ENCODE measurements around the gene TLE1.
"Not testable (repeated sequence)": the region's sequence is repeated elsewhere in the genome, so short reads cannot be mapped to it uniquely, and the experiment has no call there.

TLE1 gene

DNA sequence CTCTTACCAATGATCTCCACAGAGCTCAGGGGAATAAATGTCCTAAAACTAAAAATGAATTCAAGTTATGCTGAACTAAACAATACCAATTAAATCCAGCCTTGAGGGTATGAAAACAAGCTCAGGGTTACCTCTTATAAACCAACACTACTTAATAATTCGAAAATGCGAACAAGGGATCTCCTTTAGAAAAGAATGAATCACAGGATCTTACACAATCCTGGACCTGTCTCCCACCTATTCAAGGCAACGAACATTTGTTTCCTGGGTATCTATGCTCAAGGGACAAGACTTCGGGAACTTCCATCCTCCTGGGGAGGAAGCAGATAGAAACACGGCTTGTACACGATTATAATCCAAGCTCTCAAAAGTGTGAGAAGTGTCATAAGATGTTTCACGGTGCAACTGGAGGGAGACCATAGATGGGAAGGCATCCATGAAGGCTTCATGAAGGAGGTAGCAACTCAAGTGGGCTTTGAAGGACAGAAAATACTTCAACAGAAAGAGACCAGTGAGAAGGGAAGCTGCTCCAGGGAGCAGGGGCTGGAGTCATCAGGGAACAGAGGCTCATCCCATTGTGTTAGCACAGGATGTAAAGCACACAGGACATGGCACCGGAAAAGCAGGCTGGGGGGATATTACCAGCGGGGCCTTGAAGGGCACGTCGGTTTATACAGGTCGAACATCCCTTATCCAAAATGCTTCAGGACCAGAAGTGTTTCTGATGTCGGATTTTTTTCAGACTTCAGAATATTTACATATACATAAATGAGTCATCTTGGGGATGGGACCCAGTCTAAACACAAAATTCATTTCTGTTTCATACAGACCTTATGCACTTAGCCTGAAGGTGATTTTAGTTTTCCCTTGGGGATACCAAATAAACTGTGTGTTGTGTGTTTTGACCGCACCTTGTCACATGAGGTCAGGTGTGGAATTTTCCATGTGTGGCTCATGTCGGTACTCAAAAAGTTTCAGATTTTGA lies 87.4 kb downstream of the TLE1 start:
- no peak for DNase-seq (ENCODE audit: low read depth in 2 of 2)

DNA sequence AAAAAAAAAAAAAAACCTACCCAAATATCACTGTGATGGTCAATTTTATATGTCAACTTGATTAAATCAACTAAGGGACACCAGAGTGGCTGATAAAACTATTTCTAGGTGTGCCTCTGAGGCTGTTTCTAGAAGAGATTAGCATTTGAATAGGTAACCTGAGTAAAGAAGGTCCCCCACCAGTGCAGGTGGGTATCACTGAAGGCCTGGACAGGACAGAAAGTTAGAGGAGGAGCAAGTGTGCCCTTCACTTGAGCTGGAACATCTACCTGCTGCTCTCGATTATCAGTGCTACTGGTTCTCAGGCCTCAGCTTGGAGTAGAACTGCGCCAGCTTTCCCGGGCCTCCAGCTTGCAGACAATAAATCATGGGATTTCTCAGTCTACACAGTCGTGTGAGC lies 88.7 kb downstream of the TLE1 start:
- no peak for DNase-seq (ENCODE audit: low read depth in 2 of 2)

DNA sequence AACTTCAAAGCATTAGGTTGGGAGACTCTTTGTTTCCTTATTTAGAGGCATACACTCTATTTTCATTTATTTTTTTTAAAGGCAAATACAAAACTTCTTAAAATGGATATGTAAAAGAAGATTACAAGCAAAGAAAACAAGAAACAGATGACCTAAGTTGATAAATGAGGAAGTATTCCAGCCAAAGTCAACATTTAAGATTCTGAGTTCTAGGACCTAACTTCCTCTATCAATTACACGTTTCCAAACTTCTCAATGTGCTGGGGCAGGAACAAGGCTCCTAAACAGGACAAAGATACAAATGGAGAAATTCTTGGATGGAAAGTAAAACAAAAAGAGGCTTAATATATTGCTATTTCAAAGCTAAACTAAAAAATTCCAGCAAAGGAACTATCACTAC lies 89.5 kb downstream of the TLE1 start:
- DNase-seq (ENCODE audit: low read depth in 2 of 2) = no peak

DNA sequence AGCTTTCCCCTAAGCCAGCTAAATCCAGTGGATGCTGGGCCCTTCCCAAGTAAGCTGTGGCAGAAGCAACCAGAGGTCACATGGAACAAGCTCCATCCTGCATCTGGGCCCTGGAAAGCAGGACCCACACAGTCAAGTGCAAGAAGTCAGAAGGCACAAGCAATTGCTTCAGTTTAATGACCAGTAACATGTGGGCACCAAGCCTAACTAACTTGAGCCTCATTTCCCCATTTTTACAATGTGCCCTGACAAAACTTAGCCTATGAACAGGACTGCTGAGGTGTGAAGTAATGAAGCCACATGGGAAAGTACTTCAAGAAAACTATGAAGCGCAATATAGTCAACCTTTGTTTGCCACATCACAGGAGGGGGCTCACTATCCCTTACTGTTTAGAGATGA lies 90.5 kb downstream of the TLE1 start:
- DNase-seq (ENCODE audit: low read depth in 2 of 2) = no peak

DNA sequence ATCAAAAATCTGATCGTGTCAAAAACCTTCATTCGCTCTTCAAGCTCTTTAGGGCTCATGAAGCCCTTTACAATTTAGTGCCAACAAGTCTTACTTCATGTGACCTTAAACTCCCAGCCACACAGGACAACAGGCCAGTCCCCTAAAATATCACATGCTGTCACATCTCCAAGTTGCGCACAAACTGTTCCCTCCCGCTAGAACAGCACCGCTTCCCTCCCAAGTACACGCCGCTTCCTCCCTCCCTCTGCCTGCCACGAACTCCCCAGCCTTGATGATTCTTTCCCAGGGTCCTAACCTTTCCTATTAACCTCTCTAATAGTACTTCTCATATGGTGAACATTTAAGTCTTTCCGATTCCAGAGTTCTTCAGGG lies 91.2 kb downstream of the TLE1 start:
- DNase-seq (ENCODE audit: low read depth in 2 of 2) = no peak

DNA sequence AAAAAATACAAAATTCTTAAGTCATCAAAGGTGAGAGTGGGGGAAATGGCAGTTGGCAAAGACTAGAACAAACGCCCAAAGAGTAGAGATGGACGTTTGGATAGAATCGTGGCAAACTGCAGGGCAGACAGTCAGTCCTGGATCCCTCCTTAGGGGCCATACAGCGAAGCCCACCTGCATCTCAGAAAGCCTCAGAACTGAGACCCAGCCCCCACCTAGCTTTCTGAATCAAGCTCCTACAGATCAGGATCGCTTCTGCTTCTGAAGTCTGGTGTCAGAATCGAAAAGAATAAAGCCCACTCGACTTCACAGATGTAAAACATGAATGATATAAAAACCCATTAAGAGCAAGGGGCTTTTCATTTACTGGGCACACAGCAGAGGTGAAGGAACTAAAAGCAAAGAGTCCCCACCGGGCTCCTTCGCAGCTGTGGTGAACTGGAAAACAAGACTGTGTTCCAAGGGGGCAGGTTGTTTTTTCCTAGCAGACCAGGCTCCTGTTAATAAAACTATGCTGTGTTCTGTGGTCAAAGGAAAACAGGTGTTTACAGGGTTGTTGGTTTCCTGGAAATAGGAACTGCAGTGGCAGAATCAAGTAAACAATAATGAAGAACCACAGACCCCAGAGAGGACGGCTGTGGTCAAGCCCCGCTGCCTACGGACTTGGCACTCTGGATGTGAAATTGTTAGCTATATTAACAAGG lies 91.8 kb downstream of the TLE1 start:
- DNase-seq (ENCODE audit: low read depth in 2 of 2) = no peak

DNA sequence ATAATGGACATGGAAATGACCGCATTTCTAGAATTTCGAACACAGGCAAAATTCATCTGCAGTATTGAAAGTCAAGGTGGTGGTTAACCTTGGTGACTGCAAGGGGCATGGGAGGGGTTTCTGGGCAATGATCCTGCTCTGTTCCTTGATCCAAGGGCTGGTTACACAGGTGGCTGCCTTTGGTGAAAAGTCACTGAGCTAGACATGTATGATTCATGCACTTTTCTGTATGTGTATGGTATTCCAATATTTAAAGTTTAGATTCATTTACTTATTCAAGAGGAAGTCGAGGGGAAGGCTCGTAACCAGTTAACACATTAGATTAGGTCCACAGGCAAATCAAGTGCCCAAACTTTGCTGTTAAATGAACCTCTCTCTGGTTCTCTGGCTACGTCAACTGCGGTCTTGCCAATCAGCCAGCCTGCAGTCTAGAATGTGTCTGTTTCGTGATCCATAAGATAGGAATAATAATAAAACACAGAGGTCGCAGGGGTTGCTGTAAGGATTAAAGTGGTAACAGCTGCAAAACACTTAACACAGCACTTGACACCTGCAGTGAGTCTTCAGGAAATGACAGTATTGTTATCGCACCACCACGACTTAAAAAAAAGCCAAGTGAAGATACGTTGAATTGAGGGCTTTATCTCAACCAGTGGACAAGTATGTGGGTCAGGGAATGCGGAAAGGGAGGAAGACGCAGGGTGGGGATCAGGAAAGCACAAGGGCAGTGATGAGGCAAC lies 92.5 kb downstream of the TLE1 start:
- no peak for DNase-seq (ENCODE audit: low read depth in 2 of 2)

DNA sequence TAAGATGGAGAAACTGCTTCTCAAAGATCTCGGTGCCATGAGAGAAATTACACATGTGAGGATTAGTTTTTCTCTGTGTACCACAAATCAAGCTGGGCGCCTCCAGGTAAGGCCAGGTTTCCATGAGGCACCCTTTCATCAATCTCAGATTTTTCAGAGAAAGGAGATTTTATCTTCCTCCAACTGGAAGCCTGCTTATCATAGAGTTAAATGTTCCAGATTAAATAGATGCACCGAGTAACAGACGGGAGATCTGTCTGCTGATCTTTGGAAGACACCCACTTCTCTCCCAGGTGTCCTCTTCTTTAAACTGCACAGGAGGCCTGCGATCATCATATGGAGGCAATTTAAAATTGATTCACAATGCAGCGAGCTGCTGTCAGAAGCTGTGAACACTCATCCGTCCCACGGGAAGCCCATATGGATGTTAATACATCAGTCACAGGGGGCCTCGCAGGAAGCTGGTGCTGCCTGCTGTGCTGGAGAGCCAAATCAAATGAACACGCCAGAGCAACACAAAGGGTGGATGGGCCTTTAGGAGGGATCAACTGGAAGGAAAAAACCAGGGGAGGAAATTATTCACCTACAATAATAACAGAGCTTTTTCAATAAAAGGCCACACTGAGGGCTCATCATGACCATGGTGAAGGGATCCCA lies 93.3 kb downstream of the TLE1 start:
- peak; percentile 49 to 54 for DNase-seq (ENCODE audit: low read depth in 2 of 2)

DNA sequence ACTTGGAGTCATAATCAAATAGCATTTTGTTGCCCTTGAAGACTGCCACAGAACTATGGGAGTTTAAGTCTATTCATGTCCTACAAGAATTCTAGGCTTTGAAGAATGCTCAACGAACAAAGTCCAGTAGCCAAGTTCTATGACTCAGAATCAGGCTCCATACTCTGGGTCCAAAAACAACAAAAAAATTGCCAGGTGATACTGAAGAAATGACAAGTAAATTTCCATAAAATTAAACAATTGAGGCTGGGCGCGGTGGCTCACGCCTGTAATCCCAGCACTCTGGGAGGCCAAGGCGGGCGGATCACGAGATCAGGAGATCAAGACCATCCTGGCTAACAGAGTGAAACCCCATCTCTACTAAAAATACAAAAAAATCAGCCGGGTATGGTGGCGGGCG lies 94.1 kb downstream of the TLE1 start:
- DNase-seq (ENCODE audit: low read depth in 2 of 2) = not testable (repeated sequence)

DNA sequence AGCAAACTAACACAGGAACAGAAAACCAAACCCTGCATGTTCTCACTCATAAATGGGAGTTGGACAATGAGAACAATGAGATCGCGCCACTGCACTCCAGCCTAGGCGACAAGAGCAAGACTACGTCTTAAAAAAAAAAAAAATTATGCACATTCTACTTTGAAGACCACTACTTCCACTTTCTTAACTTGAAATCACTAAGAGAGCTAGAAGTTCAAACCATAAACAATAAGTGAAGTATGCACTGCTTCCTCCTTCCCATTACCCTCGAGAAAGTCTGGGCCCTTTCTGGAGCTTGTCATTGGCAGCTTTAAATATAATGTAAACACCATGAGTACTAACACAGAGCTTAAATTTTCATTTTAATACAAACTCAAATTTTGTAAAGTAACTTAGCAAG lies 94.9 kb downstream of the TLE1 start:
- no peak for DNase-seq (ENCODE audit: low read depth in 2 of 2)

DNA sequence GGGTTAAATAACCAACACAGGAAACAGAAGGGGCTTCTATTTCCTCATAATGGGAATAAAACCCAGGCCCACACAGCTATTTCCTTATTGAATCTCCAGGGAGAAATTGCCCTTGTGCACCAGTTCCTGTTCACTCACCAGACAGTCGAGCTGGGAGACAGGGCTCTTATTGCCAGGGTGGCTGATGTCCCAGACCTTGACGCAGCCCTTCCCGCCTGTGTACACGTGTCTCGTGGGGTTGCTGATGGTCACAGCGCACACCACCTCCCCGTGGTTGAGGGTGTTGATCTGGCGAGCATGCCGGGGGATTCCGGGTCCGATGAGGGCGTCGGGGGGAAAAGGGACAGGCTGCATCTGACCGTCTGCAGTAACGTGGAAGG lies 96.5 kb downstream of the TLE1 start:
- no peak for DNase-seq (ENCODE audit: low read depth in 2 of 2)

DNA sequence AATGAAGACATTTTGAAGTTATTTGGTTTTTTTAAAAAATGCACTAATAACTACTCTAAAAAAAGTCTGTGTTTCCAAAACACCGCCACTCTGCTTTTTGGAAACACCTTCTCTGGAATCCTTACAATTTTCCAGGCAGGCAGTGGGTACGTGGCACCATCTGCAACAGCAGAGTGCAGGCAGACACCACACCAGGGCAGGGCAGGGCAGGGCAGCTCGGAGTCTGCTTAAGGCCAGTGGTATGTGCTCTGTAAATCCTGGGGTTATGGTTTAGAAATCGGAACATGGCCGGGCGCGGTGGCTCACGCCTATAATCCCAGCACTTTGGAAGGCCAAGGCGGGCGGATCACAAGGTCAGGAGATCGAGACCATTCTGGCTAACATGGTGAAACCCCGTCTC lies 97.6 kb downstream of the TLE1 start:
- DNase-seq (ENCODE audit: low read depth in 2 of 2) = no peak

DNA sequence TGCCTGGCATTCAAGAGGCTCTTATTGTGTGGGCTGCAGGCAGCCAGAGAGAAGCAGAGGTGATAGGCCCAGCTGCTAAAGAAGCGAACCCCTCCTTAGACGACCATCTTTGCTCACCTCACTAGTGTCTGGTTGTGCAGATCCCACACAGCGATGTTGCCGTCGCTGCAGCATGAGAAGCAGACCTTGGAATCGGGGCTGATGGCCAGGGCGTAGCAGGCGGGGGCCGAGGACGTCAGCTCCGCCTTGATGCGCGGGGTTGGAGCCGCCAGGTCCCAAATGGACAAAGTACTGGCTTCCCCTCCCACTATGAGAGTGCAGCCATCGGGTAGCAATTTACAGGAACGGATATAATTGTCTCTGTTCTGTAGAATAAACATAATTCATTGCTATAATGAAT lies 98.7 kb downstream of the TLE1 start:
- DNase-seq (ENCODE audit: low read depth in 2 of 2) = no peak

DNA sequence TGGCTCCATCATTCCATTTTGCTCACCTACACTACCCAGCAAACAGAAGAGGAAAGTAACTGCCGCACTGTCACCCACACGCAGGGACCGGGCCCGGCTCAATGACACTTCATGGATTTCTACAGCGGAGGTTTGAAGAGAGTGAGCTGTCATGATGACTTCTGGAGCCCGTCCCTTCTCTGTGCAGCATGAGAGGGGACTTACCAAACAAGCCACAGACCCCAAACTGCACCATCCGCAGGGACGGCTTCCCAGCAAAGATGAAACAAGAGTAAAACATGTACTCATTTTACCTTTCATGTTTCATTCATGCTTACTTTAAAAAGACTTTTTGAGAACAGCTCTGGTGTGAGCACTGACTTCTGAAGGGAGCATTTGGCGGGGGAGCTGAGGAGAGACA lies 99.5 kb downstream of the TLE1 start:
- no peak for DNase-seq (ENCODE audit: low read depth in 2 of 2)

DNA sequence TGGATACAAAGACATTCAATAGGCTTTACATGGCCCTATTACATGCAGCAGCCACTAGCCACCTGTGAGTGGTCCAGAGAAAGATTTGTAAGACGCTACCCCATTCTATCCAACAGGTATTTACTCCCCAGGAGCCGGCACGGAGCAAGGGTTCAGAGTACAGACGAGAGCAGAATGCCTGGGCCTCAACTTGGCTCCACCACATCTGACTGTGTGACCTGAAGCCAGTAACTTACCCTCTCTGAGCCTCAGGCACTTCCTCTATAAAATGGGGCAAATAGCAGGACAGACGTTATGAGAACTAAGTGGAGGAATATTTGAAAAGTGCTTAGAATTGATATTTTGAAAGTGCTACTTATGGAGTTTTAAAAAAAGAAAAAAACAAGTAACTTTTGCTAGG lies 100.0 kb downstream of the TLE1 start:
- DNase-seq (ENCODE audit: low read depth in 2 of 2) = no peak

DNA sequence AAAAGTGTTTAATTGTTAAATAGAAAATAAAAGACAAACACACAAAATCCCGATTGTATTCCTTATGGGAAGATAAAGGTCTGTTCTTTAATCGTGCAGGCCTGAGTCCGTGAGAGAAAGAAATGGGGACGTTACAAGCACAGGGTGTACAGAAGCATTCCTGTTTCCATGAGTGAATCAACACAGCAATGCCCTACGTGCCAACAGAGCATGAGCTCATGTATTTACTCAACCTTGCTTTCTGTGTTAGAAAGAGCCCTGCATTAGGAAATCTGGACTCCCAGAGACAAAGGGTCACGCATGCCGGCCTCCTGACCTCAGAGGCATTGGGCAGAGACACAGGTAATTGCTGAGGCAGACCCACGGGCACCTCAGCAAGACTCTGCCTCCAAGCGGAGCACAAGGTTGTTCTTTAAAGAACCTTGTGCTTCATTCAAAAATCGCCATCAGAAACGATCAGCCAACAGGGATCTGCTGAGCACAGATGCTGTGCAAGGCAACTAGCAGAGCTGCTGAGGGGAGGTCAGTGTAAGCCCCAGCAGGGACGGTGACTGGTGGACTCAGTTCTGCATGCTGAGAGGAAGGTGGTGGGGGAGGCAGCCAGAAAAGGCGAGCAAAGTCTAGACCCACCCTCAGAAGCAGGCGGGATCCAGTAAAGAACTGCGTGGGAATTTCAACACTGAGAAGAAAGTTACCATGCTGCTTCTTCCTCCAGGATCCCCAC lies 101.0 kb downstream of the TLE1 start:
- no peak for DNase-seq (ENCODE audit: low read depth in 2 of 2)

DNA sequence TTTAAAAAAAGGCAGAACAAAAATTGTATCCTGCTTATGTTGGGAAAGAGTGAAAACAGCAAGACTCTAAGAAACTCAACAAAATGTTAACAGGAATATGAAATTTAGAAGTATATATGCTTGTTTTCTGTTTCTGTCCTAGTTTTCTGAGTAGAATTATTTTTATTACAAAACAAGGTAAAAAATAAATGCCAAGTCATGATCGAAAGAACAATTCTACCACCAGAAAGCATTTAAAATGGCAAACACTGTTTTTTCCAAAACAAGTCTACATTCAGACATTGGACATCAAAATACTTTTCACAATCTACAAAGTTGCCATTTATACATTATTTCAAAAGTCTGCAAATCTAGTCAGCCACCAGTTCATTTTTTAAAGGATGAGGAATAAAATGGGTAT lies 102.6 kb downstream of the TLE1 start:
- DNase-seq (ENCODE audit: low read depth in 2 of 2) = no peak

DNA sequence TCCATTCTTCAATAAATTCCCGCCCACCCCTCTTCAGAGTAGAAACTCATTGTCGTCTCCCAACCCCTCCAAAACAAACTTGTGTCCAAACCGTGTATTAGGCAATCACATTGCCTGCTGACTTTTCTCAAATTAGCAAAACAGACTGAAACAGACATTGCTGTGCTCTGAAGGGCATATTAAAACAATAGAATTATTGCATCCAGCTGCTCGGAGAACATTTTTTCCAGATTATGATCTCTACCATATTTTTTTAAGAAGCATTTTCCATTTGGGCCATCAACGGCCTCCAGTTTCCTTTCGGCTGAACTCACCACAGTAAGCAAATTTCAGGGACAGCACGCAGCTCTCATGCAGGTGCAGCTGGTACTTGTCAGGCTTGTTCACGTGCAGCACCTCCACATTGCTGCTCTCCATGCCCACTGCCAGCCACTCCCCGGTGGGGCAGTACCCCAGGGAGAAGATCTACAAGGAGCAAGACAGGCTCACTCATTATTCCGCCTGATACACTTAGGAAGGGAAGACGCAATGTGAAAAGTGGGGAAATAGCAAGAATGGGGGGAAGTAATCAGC lies 104.1 kb downstream of the TLE1 start:
- no peak for DNase-seq (ENCODE audit: low read depth in 2 of 2)

DNA sequence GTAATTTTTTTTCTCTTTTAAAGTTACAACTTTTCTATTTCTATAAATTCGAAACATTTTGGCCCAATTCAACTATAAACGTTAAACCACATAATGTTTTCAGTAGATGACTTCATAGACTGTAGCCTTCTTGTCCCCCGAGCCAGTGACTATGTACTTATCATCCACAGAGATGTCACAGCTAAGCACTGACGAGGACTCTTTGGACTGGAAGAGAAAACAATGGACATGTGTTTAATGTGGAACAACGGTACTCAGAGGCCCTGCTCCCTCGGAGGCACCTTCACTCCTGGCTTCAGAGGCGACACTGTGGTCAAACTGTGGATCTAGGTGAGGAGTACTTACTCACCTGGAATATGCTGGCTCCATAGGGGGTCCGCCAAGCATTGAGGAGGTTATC lies 105.2 kb downstream of the TLE1 start:
- DNase-seq (ENCODE audit: low read depth in 2 of 2) = no peak

DNA sequence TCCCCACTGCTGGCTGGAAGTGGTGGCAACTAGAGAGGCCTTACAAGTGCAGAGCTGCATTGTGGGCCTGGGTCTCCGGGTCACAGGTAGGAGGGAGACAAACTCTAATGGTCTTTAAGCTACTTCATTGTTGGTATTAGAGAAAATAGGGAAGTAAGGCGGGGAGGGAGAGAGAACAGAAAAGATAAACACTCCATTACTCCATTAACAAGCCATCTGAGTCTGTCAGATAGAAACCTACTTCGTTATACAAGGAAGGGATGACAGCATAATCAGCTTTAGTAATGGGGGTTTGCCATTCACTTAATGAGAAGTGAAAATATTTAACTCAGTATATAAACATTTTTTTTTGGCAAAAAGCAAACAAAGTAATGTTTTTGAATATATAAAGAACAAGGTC lies 107.4 kb downstream of the TLE1 start:
- DNase-seq (ENCODE audit: low read depth in 2 of 2) = no peak

DNA sequence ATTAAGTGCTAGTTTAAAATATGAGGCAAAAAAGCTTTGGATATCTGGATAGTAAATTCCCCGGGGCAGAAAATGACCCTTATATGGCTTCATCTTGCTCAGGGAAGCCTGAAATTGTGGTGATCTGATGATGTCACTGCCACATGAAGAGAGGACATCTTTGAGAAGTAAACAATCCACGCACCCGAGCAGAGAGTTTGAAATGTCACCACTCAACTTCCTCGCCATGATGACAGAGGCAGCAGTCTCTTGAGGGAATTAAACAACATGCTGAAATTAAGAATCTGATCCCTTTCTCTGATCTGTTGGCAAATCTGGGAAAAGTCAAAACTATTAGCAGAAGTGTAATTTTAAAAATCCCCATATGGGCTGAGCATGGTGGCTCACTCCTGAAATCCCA lies 110.0 kb downstream of the TLE1 start:
- DNase-seq (ENCODE audit: low read depth in 2 of 2) = no peak
